ENCODE measurements around the gene FHOD3.

The FHOD3 gene

GRCh38 chr18:36411745-36412168 lies 114.2 kb downstream of the FHOD3 start:
- DNase-seq: no peak

GRCh38 chr18:36412778-36413177 lies 115.3 kb downstream of the FHOD3 start:
- DNase-seq: no peak

- DNase-seq: no peak
These were observed 117.7 kb downstream of the FHOD3 start for GRCh38 chr18:36415171-36415570.

GRCh38 chr18:36415625-36416024 lies 118.1 kb downstream of the FHOD3 start:
- no peak for DNase-seq

- no peak for DNase-seq
These were observed 121.8 kb downstream of the FHOD3 start for GRCh38 chr18:36419188-36419899.

- DNase-seq: no peak
These were observed 122.5 kb downstream of the FHOD3 start for GRCh38 chr18:36419900-36420531.

GRCh38 chr18:36420826-36421225 lies 123.3 kb downstream of the FHOD3 start:
- DNase-seq: no peak

GRCh38 chr18:36424741-36425142 lies 127.2 kb downstream of the FHOD3 start:
- DNase-seq: no peak

GRCh38 chr18:36427369-36427768 lies 129.9 kb downstream of the FHOD3 start:
- no peak for DNase-seq

- no peak for DNase-seq
These were observed 130.3 kb downstream of the FHOD3 start for GRCh38 chr18:36427831-36428230.

- no peak for DNase-seq
These were observed 131.0 kb downstream of the FHOD3 start for GRCh38 chr18:36428431-36429029.

- DNase-seq: no peak
These were observed 135.5 kb downstream of the FHOD3 start for GRCh38 chr18:36432880-36433555.

GRCh38 chr18:36436387-36436786 lies 138.9 kb downstream of the FHOD3 start:
- DNase-seq: no peak

- DNase-seq: no peak
These were observed 143.1 kb downstream of the FHOD3 start for GRCh38 chr18:36440614-36441013.

- DNase-seq: no peak
These were observed 144.1 kb downstream of the FHOD3 start for GRCh38 chr18:36441426-36442240.

- DNase-seq: no peak
These were observed 145.2 kb downstream of the FHOD3 start for GRCh38 chr18:36442717-36443116.

- DNase-seq: no peak
These were observed 148.5 kb downstream of the FHOD3 start for GRCh38 chr18:36446059-36446458.

GRCh38 chr18:36448384-36449290 lies 151.1 kb downstream of the FHOD3 start:
- DNase-seq: no peak

- no peak for DNase-seq
These were observed 151.9 kb downstream of the FHOD3 start for GRCh38 chr18:36449451-36449850.

- no peak for DNase-seq
These were observed 152.8 kb downstream of the FHOD3 start for GRCh38 chr18:36450264-36450663.
